Fibroblast of gingiva (primary cell): Measurements from ENCODE around the gene ATG16L1.

Experiments used
- DNase-seq: peaks from one replicate; pipeline ENCODE4 v3.0.0-alpha.2; 2011; ENCODE audit warnings: low read depth

ATG16L1 gene

GRCh38 chr2:233251306-233252116 is at the start of gene ATG16L1:
Gene ATG16L1, plus strand, starts transcription at chr2:233251673. Its CDS starts 155 bp downstream, at chr2:233251828.
- peak; percentile 95 for DNase-seq

GRCh38 chr2:233202531-233202944 is 48.9 kb upstream of the ATG16L1 start:
- no peak for DNase-seq

GRCh38 chr2:233203060-233203459 is 48.4 kb upstream of the ATG16L1 start:
- DNase-seq, result no peak

- DNase-seq, result no peak
Measured at GRCh38 chr2:233204286-233204936, 47.1 kb upstream of the ATG16L1 start.

- no peak for DNase-seq
Measured at GRCh38 chr2:233208382-233209116, 42.9 kb upstream of the ATG16L1 start.

GRCh38 chr2:233209117-233209532 is 42.3 kb upstream of the ATG16L1 start:
- DNase-seq, result no peak

- DNase-seq, result no peak
Measured at GRCh38 chr2:233209533-233210171, 41.8 kb upstream of the ATG16L1 start.

GRCh38 chr2:233210281-233210680 is 41.2 kb upstream of the ATG16L1 start:
- no peak for DNase-seq

GRCh38 chr2:233210843-233211547 is 40.5 kb upstream of the ATG16L1 start:
- peak; percentile 85 for DNase-seq

- no peak for DNase-seq
Measured at GRCh38 chr2:233211548-233211895, 40.0 kb upstream of the ATG16L1 start.

GRCh38 chr2:233213011-233213410 is 38.5 kb upstream of the ATG16L1 start:
- no peak for DNase-seq

GRCh38 chr2:233213975-233214374 is 37.5 kb upstream of the ATG16L1 start:
- DNase-seq, result no peak

- DNase-seq, result no peak
Measured at GRCh38 chr2:233217892-233218377, 33.5 kb upstream of the ATG16L1 start.

GRCh38 chr2:233218836-233219235 is 32.6 kb upstream of the ATG16L1 start:
- DNase-seq, result no peak

GRCh38 chr2:233219848-233220247 is 31.6 kb upstream of the ATG16L1 start:
- DNase-seq, result no peak

- DNase-seq, result no peak
Measured at GRCh38 chr2:233221378-233222063, 30.0 kb upstream of the ATG16L1 start.

GRCh38 chr2:233223059-233223894 is 28.2 kb upstream of the ATG16L1 start:
- DNase-seq, result no peak

- no peak for DNase-seq
Measured at GRCh38 chr2:233225230-233226068, 26.0 kb upstream of the ATG16L1 start.

- DNase-seq, result no peak
Measured at GRCh38 chr2:233226511-233227031, 24.9 kb upstream of the ATG16L1 start.
